Neural progenitor cell (in vitro differentiated cells): ENCODE measurements around the gene PADI4. TPM values are rescaled to one million over a fixed set of nuclear protein-coding genes. Genes with fewer than 3 reads are reported as not detected.

Source experiments
- DNase-seq: peaks from one replicate; pipeline ENCODE4 v3.0.0-alpha.2; 2016; ENCODE audit warnings: low spot score
- H2AFZ ChIP-seq: fragments of 200-600 bp; sonication (generic); replicated peaks from 2 replicates; pipeline ENCODE4 v1.6.1; 2016; ENCODE audit warnings: antibody characterized with exemption
- H3F3A ChIP-seq: fragments of 200-600 bp; sonication (generic); 2 replicates; pipeline ENCODE4 v1.6.1; 2016; ENCODE audit warnings: antibody characterized with exemption, low read depth
- H3K27ac ChIP-seq: fragments of 200-600 bp; sonication (generic); 2 replicates; pipeline ENCODE4 v1.5.1; 2016; ENCODE audit warnings: mild to moderate bottlenecking
- H3K27me3 ChIP-seq: fragments of 200-600 bp; sonication (generic); 2 replicates; pipeline ENCODE4 v1.6.1; 2016; ENCODE audit warnings: mild to moderate bottlenecking, moderate library complexity
- H3K36me3 ChIP-seq: fragments of 200-600 bp; sonication (generic); 2 replicates; pipeline ENCODE4 v1.5.1; 2016
- H3K4me1 ChIP-seq: fragments of 200-600 bp; sonication (generic); 2 replicates; pipeline ENCODE4 v1.6.1; 2016; ENCODE audit warnings: mixed run types
- H3K4me2 ChIP-seq: fragments of 200-600 bp; sonication (generic); 2 replicates; pipeline ENCODE4 v1.6.1; 2016
- H3K4me3 ChIP-seq: fragments of 200-600 bp; sonication (generic); 2 replicates; pipeline ENCODE4 v1.5.1; 2016
- H3K79me2 ChIP-seq: fragments of 200-600 bp; sonication (generic); 2 replicates; pipeline ENCODE4 v1.6.1; 2016; ENCODE audit warnings: low read depth
- H3K9ac ChIP-seq: fragments of 200-600 bp; sonication (generic); 2 replicates; pipeline ENCODE4 v1.6.1; 2016
- H3K9me3 ChIP-seq: fragments of 200-600 bp; sonication (generic); 2 replicates; pipeline ENCODE4 v1.5.1; 2016; ENCODE audit warnings: low read depth
- H4K20me1 ChIP-seq: fragments of 200-600 bp; sonication (generic); 2 replicates; pipeline ENCODE4 v1.6.1; 2016; ENCODE audit warnings: low read depth
- H3K27ac Mint-ChIP-seq: 3 replicates; pipeline ENCODE4 v1.8.0; 2021; ENCODE audit warnings: mixed read lengths
- H3K27me3 Mint-ChIP-seq: 2 replicates; pipeline ENCODE4 v1.8.0; 2022; ENCODE audit warnings: low read depth, mild to moderate bottlenecking, inconsistent platforms, moderate library complexity, mixed read lengths; ENCODE audit not compliant: insufficient read depth
- H3K36me3 Mint-ChIP-seq: 3 replicates; pipeline ENCODE4 v1.8.0; 2021; ENCODE audit warnings: mixed read lengths
- H3K4me1 Mint-ChIP-seq: 3 replicates; pipeline ENCODE4 v1.8.0; 2021; ENCODE audit warnings: mixed read lengths
- H3K4me3 Mint-ChIP-seq: 3 replicates; pipeline ENCODE4 v1.8.0; 2021; ENCODE audit warnings: mild to moderate bottlenecking, moderate library complexity, mixed read lengths
- H3K9me3 Mint-ChIP-seq: 3 replicates; pipeline ENCODE4 v1.8.0; 2020; ENCODE audit warnings: mixed read lengths
- EZH2 ChIP-seq: fragments of 200-600 bp; sonication (generic); IDR thresholded peaks from 2 replicates; pipeline ENCODE4 v1.6.1; 2017; ENCODE audit warnings: antibody characterized with exemption, mild to moderate bottlenecking, moderate library complexity
- EZH2phosphoT487 ChIP-seq: fragments of 200-600 bp; sonication (generic); IDR thresholded peaks from 2 replicates; pipeline ENCODE4 v1.6.1; 2017; ENCODE audit warnings: antibody characterized with exemption
- total RNA-seq: library from RNA; depleted of rRNA; stranded (reverse); fragments of >200 nt; gene quantifications from 2 replicates; pipeline ENCODE4 v1.2.3, GENCODE V29; 2015; ENCODE audit warnings: low replicate concordance
- TF ChIP-seq, protein P1 (sequence below): fragments of 200-600 bp; sonication (generic); IDR thresholded peaks from 2 replicates; pipeline ENCODE4 v1.5.1; 2017; ENCODE audit warnings: antibody characterized with exemption, mild to moderate bottlenecking

Gene PADI4
- total RNA-seq, 1 donor from 2014 or later: not detected

DNA sequence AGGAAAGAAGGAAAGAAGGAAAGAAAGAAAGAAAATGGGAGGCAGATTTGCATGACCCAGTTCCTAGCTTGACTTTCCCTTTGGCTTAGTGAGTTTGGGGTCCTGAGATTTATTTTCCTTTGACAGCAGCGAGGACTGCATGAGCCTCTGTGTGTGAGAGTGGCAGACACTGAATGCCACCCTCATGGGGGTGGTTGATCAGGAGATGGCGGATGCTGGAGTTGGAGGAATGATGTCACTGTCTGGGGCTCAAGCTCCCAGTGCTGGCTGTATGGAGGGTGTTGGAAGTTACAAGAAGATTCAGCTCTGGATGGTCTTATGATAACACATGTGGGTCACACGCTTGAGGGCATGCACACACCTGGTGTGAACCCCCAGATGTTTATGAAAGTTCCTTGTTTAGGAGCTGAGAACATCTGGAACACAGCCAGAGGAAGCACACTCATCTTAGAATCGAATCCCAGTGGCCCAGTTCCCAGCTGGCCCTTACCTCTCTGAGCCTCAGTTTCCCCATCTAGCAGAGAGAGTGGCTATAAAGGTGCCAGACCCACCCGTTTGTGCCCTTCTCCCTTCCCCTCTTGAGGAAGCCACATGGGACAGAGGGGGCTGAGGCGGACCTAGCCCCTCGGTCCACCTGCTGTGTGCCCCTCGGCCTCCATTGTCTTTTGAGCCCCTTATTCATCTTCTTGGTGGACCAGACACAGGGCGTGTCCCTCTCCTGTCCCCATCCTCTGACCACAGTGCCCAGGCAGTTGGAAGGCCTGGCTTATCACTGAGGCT lies 5.7 kb downstream of the PADI4 start:
- Mint-ChIP-seq H3K27ac (no peak overlapping the region), H3K4me1 (peaks cover 25% of the 10 kb centered on the region)
- no peaks in the 10 kb centered on the region for H3K36me3 ChIP-seq

DNA sequence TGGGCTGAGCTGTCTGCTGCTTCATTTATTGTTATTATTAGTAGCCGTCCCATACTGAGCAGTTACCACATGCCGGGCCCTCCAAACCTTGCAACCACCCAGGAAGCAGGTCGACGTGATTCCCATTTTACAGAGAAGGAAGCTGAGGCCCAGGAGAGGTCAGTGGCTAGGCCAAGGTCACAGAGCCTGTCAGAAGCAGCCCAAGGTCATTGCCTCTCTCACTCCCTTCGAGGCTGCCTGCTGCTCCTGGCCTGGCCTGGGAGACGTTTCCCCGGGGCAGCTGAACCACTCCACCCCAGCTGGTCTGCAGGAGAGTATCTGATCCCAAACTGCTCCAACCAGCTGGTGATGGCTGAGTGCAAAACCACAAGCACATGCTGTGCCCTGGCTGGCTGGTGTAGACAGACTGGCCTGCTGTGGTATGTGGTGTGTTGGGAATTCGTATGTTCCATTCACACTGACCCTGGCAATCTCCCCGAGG lies 6.5 kb downstream of the PADI4 start:
- peaks cover under 1% of the 10 kb centered on the region for H3K4me1 ChIP-seq
- DNase-seq: no peak
- H2AFZ ChIP-seq: no peak overlapping the region
- H3K4me2 ChIP-seq: no peak overlapping the region
- H3K9ac ChIP-seq: no peak overlapping the region
- Mint-ChIP-seq H3K4me3 (no peak overlapping the region), H3K9me3 (peaks cover 4% of the 10 kb centered on the region), H3K27me3 (peaks cover 25% of the 10 kb centered on the region), H3K27ac (no peak overlapping the region), H3K36me3 (no peaks in the 10 kb centered on the region), H3K4me1 (peaks cover 17% of the 10 kb centered on the region)
- TF ChIP-seq, protein P1, sequence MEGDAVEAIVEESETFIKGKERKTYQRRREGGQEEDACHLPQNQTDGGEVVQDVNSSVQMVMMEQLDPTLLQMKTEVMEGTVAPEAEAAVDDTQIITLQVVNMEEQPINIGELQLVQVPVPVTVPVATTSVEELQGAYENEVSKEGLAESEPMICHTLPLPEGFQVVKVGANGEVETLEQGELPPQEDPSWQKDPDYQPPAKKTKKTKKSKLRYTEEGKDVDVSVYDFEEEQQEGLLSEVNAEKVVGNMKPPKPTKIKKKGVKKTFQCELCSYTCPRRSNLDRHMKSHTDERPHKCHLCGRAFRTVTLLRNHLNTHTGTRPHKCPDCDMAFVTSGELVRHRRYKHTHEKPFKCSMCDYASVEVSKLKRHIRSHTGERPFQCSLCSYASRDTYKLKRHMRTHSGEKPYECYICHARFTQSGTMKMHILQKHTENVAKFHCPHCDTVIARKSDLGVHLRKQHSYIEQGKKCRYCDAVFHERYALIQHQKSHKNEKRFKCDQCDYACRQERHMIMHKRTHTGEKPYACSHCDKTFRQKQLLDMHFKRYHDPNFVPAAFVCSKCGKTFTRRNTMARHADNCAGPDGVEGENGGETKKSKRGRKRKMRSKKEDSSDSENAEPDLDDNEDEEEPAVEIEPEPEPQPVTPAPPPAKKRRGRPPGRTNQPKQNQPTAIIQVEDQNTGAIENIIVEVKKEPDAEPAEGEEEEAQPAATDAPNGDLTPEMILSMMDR: no peak
- TF ChIP-seq EZH2: no peak
- TF ChIP-seq EZH2phosphoT487: no peak
- no peaks in the 10 kb centered on the region for H3K79me2 ChIP-seq
- H3K27ac ChIP-seq: no peak overlapping the region
- H3K9me3 ChIP-seq: no peaks in the 10 kb centered on the region
- no peaks in the 10 kb centered on the region for H3K36me3 ChIP-seq
- no peaks in the 10 kb centered on the region for H3F3A ChIP-seq
- no peaks in the 10 kb centered on the region for H3K27me3 ChIP-seq
- H4K20me1 ChIP-seq: no peaks in the 10 kb centered on the region
- H3K4me3 ChIP-seq: no peak overlapping the region

More for the DNA sequence above, 5.7 kb downstream of the PADI4 start:
- H3K4me2 ChIP-seq: no peak overlapping the region
- H3K27me3 ChIP-seq: no peaks in the 10 kb centered on the region
- H3K4me3 ChIP-seq: no peak overlapping the region
- H3F3A ChIP-seq: no peaks in the 10 kb centered on the region
- no peaks in the 10 kb centered on the region for H3K9me3 ChIP-seq
- H3K4me1 ChIP-seq: peaks cover 5% of the 10 kb centered on the region
- Mint-ChIP-seq H3K27me3 (peaks cover 28% of the 10 kb centered on the region), H3K4me3 (no peak overlapping the region), H3K9me3 (no peaks in the 10 kb centered on the region), H3K36me3 (no peaks in the 10 kb centered on the region)
- H3K27ac ChIP-seq: no peak overlapping the region
- H4K20me1 ChIP-seq: no peaks in the 10 kb centered on the region
- H2AFZ ChIP-seq: no peak overlapping the region
- H3K9ac ChIP-seq: no peak overlapping the region
- no peaks in the 10 kb centered on the region for H3K79me2 ChIP-seq
- TF ChIP-seq EZH2: no peak
- TF ChIP-seq, protein P1: no peak
- DNase-seq: no peak

DNA sequence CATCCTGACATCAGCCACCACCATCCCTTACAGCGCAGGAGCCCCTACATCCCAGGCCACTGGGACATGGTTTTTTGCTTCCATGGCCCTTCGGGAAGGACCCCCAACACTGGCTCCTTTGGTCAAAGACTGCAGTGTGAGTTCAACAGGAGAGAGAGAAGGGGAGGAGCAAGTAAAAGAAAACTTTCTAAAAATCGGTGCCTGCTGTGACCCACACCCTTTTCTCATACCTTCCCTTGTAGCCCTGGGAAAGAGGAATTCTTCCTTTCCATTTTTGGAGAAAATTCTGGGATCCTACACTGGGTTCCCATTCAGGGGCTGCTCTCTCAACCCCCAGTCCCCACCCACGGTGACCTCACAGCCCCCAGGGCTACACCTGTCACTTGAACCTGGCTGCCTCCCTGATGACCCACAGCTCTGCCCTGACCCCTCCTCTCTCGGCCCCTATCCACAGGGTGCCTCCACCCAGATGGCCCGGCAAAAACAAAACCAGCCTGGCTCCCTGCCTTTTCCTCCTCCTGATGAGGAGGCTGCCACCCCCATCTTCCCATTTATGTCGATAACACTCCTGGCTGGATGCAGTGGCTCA lies 7.6 kb downstream of the PADI4 start:
- Histone ChIP-seq H3F3A (no peaks in the 10 kb centered on the region), H3K4me1 (no peaks in the 10 kb centered on the region), H3K79me2 (no peaks in the 10 kb centered on the region), H3K27ac (no peak overlapping the region), H3K27me3 (no peaks in the 10 kb centered on the region), H2AFZ (no peak overlapping the region), H3K4me3 (no peak overlapping the region), H4K20me1 (no peaks in the 10 kb centered on the region), H3K9ac (no peak overlapping the region), H3K9me3 (no peaks in the 10 kb centered on the region), H3K36me3 (no peaks in the 10 kb centered on the region), H3K4me2 (no peak overlapping the region)
- no peak overlapping the region for H3K4me3 Mint-ChIP-seq
- peaks cover 19% of the 10 kb centered on the region for H3K27me3 Mint-ChIP-seq
- peaks cover 4% of the 10 kb centered on the region for H3K9me3 Mint-ChIP-seq
- no peak for DNase-seq
- H3K27ac Mint-ChIP-seq: no peak overlapping the region
- H3K4me1 Mint-ChIP-seq: peaks cover 10% of the 10 kb centered on the region
- TF ChIP-seq EZH2 (no peak), EZH2phosphoT487 (no peak)
- TF ChIP-seq, protein P1: no peak
- no peaks in the 10 kb centered on the region for H3K36me3 Mint-ChIP-seq
